Left forelimb (tissue), 1 donor: ENCODE results near the gene USP10.

ENCODE experiments used
- DNase-seq: peaks from one replicate; pipeline ENCODE4 v3.0.0-alpha.2; 2018; ENCODE audit warnings: low spot score

USP10 gene

GRCh38 chr16:84699712-84700445 lies at the start of gene USP10:
USP10 (plus strand) TSS chr16:84700000; CDS start chr16:84700091, 91 bp downstream.
- peak; percentile 90 for DNase-seq

- no peak for DNase-seq
These were observed 49.5 kb upstream of the USP10 start for GRCh38 chr16:84650062-84650991.

- DNase-seq: no peak
These were observed 47.2 kb upstream of the USP10 start for GRCh38 chr16:84652566-84652965.

- DNase-seq: no peak
These were observed 45.6 kb upstream of the USP10 start for GRCh38 chr16:84654238-84654637.

GRCh38 chr16:84654998-84655397 lies 44.8 kb upstream of the USP10 start:
- no peak for DNase-seq

GRCh38 chr16:84656649-84657048 lies 43.2 kb upstream of the USP10 start:
- DNase-seq: no peak

- DNase-seq: no peak
These were observed 42.5 kb upstream of the USP10 start for GRCh38 chr16:84657229-84657837.

- DNase-seq: no peak
These were observed 41.1 kb upstream of the USP10 start for GRCh38 chr16:84658690-84659089.

GRCh38 chr16:84659656-84660300 lies 40.0 kb upstream of the USP10 start:
- DNase-seq: no peak

- no peak for DNase-seq
These were observed 38.8 kb upstream of the USP10 start for GRCh38 chr16:84660973-84661372.

GRCh38 chr16:84661418-84662060 lies 38.3 kb upstream of the USP10 start:
- no peak for DNase-seq

GRCh38 chr16:84662471-84662870 lies 37.3 kb upstream of the USP10 start:
- no peak for DNase-seq

GRCh38 chr16:84663433-84664101 lies 36.2 kb upstream of the USP10 start:
- no peak for DNase-seq

GRCh38 chr16:84665359-84665758 lies 34.4 kb upstream of the USP10 start:
- DNase-seq: no peak

- DNase-seq: no peak
These were observed 34.0 kb upstream of the USP10 start for GRCh38 chr16:84665843-84666242.

- DNase-seq: no peak
These were observed 32.0 kb upstream of the USP10 start for GRCh38 chr16:84667600-84668309.

GRCh38 chr16:84670063-84670462 lies 29.7 kb upstream of the USP10 start:
- DNase-seq: no peak

- DNase-seq: no peak
These were observed 27.3 kb upstream of the USP10 start for GRCh38 chr16:84672276-84673202.

- DNase-seq: no peak
These were observed 26.6 kb upstream of the USP10 start for GRCh38 chr16:84673203-84673535.
